ENCODE data around the gene COL4A3. TPM values are rescaled to one million over a fixed set of nuclear protein-coding genes. Genes with fewer than 3 reads are reported as not detected.

Gene COL4A3
- total and polyA plus RNA-seq, 4 experiments from 2014 or later: 0.03 TPM; not detected in 3

DNA sequence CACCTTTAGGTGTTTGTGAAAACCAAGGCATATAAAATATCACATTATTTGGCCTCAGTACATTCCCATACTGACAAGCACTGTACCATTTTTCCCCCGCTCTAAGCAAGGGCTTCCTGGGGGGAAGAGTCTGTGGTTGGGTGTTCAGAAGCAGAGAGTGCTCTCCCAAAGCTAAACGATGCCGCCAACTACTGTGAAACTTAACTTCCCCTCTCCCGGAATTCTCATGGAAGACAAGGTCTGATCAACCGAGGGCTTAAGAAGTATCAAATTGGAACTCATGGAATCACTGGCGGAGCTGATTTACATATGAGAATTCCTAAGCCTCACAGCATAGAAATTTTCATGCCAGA, 160.2 kb downstream of the COL4A3 start:
- intact Hi-C loops (cut with micrococcal nuclease): loop anchor here (2.0 kb wide), 1 partner anchor 138 kb away; no protein-coding TSS in a partner anchor
- Histone ChIP-seq H3K36me3 (ENCODE audit: insufficient read depth, low read length) (no peaks in the 10 kb centered on the region), H3K4me3 (ENCODE audit: low read length in 2 of 2) (peak overlapping the region; percentile 45 to 85), H3K27me3 (ENCODE audit: insufficient read depth, low read length) (no peaks in the 10 kb centered on the region), H3K27ac (ENCODE audit: low read depth, low read length) (peak overlapping the region; percentile 84), H3K9me3 (ENCODE audit: control insufficient read depth in 1 of 2, low read length in 2 of 2) (no peaks in the 10 kb centered on the region), H3K4me1 (ENCODE audit: insufficient read depth, low read length) (peaks cover 30% of the 10 kb centered on the region)
- peaks cover 0 to 3% (median 0%) of the 10 kb centered on the region in 8 donors for H3K9me3 Mint-ChIP-seq
- H3K36me3 Mint-ChIP-seq: peaks cover 7 to 16% of the 10 kb centered on the region in 2 donors
- H3K27me3 Mint-ChIP-seq: peaks cover 0 to under 1% of the 10 kb centered on the region in 2 donors
- CTCF ChIA-PET (ENCODE audit: partially characterized antibody): no interaction called here
- H3K27ac Mint-ChIP-seq: peak overlapping the region; percentile 83 to 95 (median 92)
- DNase-seq: no peak
- peaks cover 21 to 59% (median 36%) of the 10 kb centered on the region in 4 donors for H3K4me1 Mint-ChIP-seq
- POLR2A ChIA-PET (ENCODE audit: partially characterized antibody): interaction anchor here (1.7 to 2.1 kb wide), 2 partner anchors 11 to 25 kb away, joined by 6 to 7 read pairs; no protein-coding TSS in a partner anchor
- H3K4me3 Mint-ChIP-seq: peak overlapping the region; percentile 88 to 97 (median 96)

DNA sequence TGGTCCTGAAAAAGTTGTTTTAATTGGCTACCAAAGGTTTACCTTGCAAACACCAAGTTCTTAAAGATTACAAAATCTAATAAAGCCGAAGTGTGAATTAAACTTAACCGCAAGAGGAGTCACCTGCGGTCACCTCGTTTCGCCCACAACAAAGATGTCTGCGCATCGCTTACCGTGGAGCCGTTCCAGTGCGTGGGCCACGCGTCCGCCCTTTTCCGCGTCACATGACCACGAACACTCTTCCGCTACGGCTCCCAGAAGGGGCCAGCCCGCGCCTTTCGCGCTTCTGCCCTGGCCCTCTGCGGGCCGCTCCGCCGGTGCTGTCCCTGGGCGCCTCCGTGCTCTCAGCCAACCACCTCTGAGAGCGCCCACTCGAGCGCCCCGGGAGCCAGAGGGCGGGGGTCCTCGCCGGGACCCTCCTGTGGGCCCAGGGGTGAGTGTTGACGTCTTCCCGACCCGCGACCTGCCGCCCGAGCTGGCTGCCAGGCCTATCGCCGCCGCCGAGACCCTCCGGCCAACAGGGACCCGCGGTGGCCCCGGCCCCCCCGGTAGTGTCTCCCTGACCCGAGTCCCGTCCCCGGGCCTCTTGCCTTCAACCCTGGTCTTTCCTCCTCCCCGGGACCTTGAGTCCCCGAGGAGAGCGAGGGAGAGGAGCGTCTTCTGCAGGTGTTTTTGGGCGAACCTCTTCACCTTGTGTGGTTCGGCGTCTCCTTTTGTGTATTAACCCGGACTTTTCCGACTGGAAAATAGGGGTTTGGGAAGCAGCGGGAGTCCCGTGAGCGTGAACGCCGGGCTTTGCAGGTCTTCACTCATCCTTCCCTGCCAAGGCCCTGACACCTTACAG, 160.8 kb downstream of the COL4A3 start, which contains the start of gene MFF:
Gene MFF, plus strand, starts transcription at position 257 of the 844 bp plus-strand sequence. CDS start 5,415 bp downstream, outside the sequence.
- Mint-ChIP-seq H3K4me1 (peaks cover 21 to 59% (median 36%) of the 10 kb centered on the region in 4 donors), H3K36me3 (peaks cover 7 to 17% of the 10 kb centered on the region in 2 donors), H3K9me3 (peaks cover 0 to 3% (median 0%) of the 10 kb centered on the region in 8 donors), H3K4me3 (peak within 1 kb of the TSS; percentile 95 to 97 (median 96)), H3K27me3 (no peaks in the 10 kb centered on the region), H3K27ac (peak within 1 kb of the TSS; percentile 95 to 98 (median 96))
- DNase-seq: peak; percentile 92 to 96 (median 93)
- Histone ChIP-seq H3K4me3 (ENCODE audit: low read length in 2 of 2) (peak within 1 kb of the TSS; percentile 85 to 91), H3K27me3 (ENCODE audit: insufficient read depth, low read length) (no peaks in the 10 kb centered on the region), H3K27ac (ENCODE audit: low read depth, low read length) (peak within 1 kb of the TSS; percentile 84), H3K4me1 (ENCODE audit: insufficient read depth, low read length) (peaks cover 30% of the 10 kb centered on the region), H3K9me3 (ENCODE audit: control insufficient read depth in 1 of 2, low read length in 2 of 2) (no peaks in the 10 kb centered on the region), H3K36me3 (ENCODE audit: insufficient read depth, low read length) (no peaks in the 10 kb centered on the region)
- intact Hi-C loops (cut with micrococcal nuclease): loop anchor here (1.0 to 5.0 kb wide), 4 partner anchors 88 to 534 kb away; partner anchors contain the start of gene RHBDD1
- ChIA-PET CTCF (ENCODE audit: partially characterized antibody) (no interaction called here), POLR2A (ENCODE audit: partially characterized antibody) (interaction anchor here (1.7 to 2.1 kb wide), 2 partner anchors 11 to 24 kb away, joined by 6 to 7 read pairs; no protein-coding TSS in a partner anchor)

DNA sequence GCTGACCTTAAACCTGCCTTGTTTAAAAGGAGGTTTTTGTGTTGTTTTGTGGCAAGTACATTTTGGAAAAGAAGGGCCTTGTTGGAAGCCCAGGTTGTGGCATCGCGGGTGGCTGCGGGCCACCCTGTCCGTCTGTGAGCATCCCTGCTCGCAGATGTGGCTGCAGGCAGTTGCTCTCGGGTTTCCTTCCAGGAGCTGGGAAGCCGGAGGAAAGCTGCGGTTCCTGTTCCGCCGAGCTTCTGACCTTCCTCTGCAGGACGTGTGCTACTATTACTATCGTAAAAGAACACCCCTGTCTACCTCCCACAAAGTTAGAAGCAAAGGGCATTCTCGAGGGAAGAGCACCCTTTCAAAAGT, 161.4 kb downstream of the COL4A3 start:
- Mint-ChIP-seq H3K4me3 (peak overlapping the region; percentile 95 to 97 (median 96)), H3K4me1 (peaks cover 21 to 59% (median 37%) of the 10 kb centered on the region in 4 donors), H3K36me3 (peaks cover 10 to 23% of the 10 kb centered on the region in 2 donors), H3K9me3 (peaks cover 0 to 3% (median 0%) of the 10 kb centered on the region in 8 donors), H3K27me3 (no peaks in the 10 kb centered on the region), H3K27ac (peak overlapping the region; percentile 91 to 98 (median 96))
- Histone ChIP-seq H3K36me3 (ENCODE audit: insufficient read depth, low read length) (no peaks in the 10 kb centered on the region), H3K4me1 (ENCODE audit: insufficient read depth, low read length) (peaks cover 30% of the 10 kb centered on the region), H3K4me3 (ENCODE audit: low read length in 2 of 2) (peak overlapping the region; percentile 85 to 91), H3K27ac (ENCODE audit: low read depth, low read length) (peak overlapping the region; percentile 84), H3K9me3 (ENCODE audit: control insufficient read depth in 1 of 2, low read length in 2 of 2) (no peaks in the 10 kb centered on the region), H3K27me3 (ENCODE audit: insufficient read depth, low read length) (no peaks in the 10 kb centered on the region)
- intact Hi-C loops (cut with micrococcal nuclease): loop anchor here (1.0 to 5.0 kb wide), 4 partner anchors 89 to 535 kb away; partner anchors contain the start of gene RHBDD1
- ChIA-PET POLR2A (ENCODE audit: partially characterized antibody) (interaction anchor here (1.7 to 2.1 kb wide), 2 partner anchors 10 to 24 kb away, joined by 6 to 7 read pairs; no protein-coding TSS in a partner anchor), CTCF (ENCODE audit: partially characterized antibody) (no interaction called here)
- peak in 1 of 5 donors; percentile 40 for DNase-seq

DNA sequence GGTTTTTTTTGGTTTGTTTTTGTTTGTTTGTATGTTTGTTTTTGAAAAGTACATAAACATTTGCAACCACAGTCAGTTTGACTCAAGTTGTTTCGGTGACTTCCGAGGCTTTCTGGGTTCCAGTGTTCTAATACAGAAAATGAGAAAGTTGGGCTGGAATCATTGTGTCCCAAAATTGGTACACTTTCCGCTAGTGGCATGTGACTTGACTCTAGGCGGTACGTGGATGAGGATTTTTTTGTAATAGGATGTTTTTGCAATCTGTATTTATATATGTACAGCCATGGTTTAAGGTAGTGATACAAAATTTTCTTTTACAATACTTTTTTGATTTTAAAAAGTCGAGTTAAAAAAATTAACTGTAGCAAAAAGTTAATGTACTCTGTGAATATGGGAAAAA, 162.4 kb downstream of the COL4A3 start:
- intact Hi-C loops (cut with micrococcal nuclease): loop anchor here (5.0 kb wide), 1 partner anchor 89 kb away; no protein-coding TSS in a partner anchor
- no peaks in the 10 kb centered on the region for H3K36me3 ChIP-seq (ENCODE audit: insufficient read depth, low read length)
- Mint-ChIP-seq H3K9me3 (peaks cover 0 to 3% (median 0%) of the 10 kb centered on the region in 8 donors), H3K36me3 (peaks cover 10 to 32% of the 10 kb centered on the region in 2 donors), H3K4me1 (peaks cover 21 to 59% (median 37%) of the 10 kb centered on the region in 4 donors), H3K27me3 (no peaks in the 10 kb centered on the region), H3K4me3 (peak overlapping the region in 7 of 8 donors; percentile 27 to 96 (median 58)), H3K27ac (peak overlapping the region in 2 of 7 donors; percentile 31 to 95)
- ChIA-PET POLR2A (ENCODE audit: partially characterized antibody) (no interaction called here), CTCF (ENCODE audit: partially characterized antibody) (interaction anchor here (1.9 kb wide), 1 partner anchor 13 kb away, joined by 5 read pairs; no protein-coding TSS in a partner anchor)
- no peak overlapping the region for H3K27ac ChIP-seq (ENCODE audit: low read depth, low read length)
- no peak overlapping the region for H3K4me3 ChIP-seq (ENCODE audit: low read length in 2 of 2)
- H3K27me3 ChIP-seq (ENCODE audit: insufficient read depth, low read length): no peaks in the 10 kb centered on the region
- no peak for DNase-seq
- H3K9me3 ChIP-seq (ENCODE audit: control insufficient read depth in 1 of 2, low read length in 2 of 2): no peaks in the 10 kb centered on the region
- H3K4me1 ChIP-seq (ENCODE audit: insufficient read depth, low read length): peaks cover 30% of the 10 kb centered on the region

DNA sequence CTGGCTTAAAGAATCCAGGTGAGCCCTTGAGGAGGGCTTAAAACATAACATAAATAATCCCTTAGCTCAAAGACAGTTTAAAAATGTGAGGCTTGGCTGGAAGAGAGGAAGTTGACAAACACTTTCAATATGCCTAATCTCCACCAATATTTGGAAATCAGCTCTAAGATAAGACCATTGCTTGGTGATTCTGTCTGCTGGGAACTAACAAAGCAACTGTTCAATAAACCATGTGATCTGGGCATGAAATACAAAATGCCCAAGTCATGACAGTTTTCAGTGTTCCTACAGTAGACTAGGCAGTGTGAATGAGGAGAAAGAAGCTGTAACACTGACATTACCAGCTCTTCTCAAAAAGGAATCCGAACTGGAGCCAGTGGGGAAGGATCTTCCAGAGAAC, 171.3 kb downstream of the COL4A3 start:
- no peaks in the 10 kb centered on the region for H3K27me3 ChIP-seq (ENCODE audit: insufficient read depth, low read length)
- no peak for DNase-seq
- peaks cover 62 to 70% of the 10 kb centered on the region in 2 donors for H3K36me3 Mint-ChIP-seq
- intact Hi-C loops (cut with micrococcal nuclease): no loop called here
- H3K27ac Mint-ChIP-seq: no peak overlapping the region
- H3K9me3 Mint-ChIP-seq: no peaks in the 10 kb centered on the region
- no peak overlapping the region for H3K4me3 Mint-ChIP-seq
- H3K4me3 ChIP-seq (ENCODE audit: low read length in 2 of 2): no peak overlapping the region
- H3K9me3 ChIP-seq (ENCODE audit: control insufficient read depth in 1 of 2, low read length in 2 of 2): no peaks in the 10 kb centered on the region
- H3K4me1 ChIP-seq (ENCODE audit: insufficient read depth, low read length): no peaks in the 10 kb centered on the region
- H3K36me3 ChIP-seq (ENCODE audit: insufficient read depth, low read length): peaks cover 23% of the 10 kb centered on the region
- no peaks in the 10 kb centered on the region for H3K27me3 Mint-ChIP-seq
- peaks cover 0 to 5% (median 0%) of the 10 kb centered on the region in 4 donors for H3K4me1 Mint-ChIP-seq
- ChIA-PET CTCF (ENCODE audit: partially characterized antibody) (no interaction called here), POLR2A (ENCODE audit: partially characterized antibody) (interaction anchor here (1.4 kb wide), 1 partner anchor 11 kb away, joined by 6 read pairs; the partner anchor contains the start of gene MFF)
- H3K27ac ChIP-seq (ENCODE audit: low read depth, low read length): no peak overlapping the region

DNA sequence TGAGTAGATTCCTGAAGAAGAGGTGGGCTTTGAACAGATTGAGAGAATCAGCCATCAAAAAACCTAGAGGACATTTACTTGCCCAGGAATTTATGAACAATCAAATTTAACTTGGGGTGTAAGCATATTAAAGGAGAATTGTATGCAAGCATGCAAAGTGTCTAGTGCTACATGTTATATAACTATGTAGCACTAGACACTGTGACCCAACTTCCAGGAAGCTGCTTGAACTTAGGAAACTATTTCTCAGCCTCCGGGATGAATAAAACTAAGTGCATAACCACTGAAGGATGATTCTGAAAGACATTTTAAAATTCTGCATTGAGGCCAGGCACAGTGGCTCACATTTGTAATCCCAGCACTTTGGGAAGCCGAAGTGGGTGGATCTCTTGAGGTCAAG, 173.0 kb downstream of the COL4A3 start:
- H3K27ac Mint-ChIP-seq: no peak overlapping the region
- H3K4me1 ChIP-seq (ENCODE audit: insufficient read depth, low read length): no peaks in the 10 kb centered on the region
- DNase-seq: no peak
- peaks cover 0 to 3% (median 0%) of the 10 kb centered on the region in 4 donors for H3K4me1 Mint-ChIP-seq
- intact Hi-C loops (cut with micrococcal nuclease): no loop called here
- H3K9me3 ChIP-seq (ENCODE audit: control insufficient read depth in 1 of 2, low read length in 2 of 2): no peaks in the 10 kb centered on the region
- no peaks in the 10 kb centered on the region for H3K9me3 Mint-ChIP-seq
- POLR2A ChIA-PET (ENCODE audit: partially characterized antibody): no interaction called here
- H3K27me3 ChIP-seq (ENCODE audit: insufficient read depth, low read length): no peaks in the 10 kb centered on the region
- H3K4me3 Mint-ChIP-seq: no peak overlapping the region
- H3K4me3 ChIP-seq (ENCODE audit: low read length in 2 of 2): no peak overlapping the region
- H3K36me3 ChIP-seq (ENCODE audit: insufficient read depth, low read length): peaks cover 23% of the 10 kb centered on the region
- H3K36me3 Mint-ChIP-seq: peaks cover 59 to 68% of the 10 kb centered on the region in 2 donors
- H3K27me3 Mint-ChIP-seq: no peaks in the 10 kb centered on the region
- no peak overlapping the region for H3K27ac ChIP-seq (ENCODE audit: low read depth, low read length)
- CTCF ChIA-PET (ENCODE audit: partially characterized antibody): no interaction called here

DNA sequence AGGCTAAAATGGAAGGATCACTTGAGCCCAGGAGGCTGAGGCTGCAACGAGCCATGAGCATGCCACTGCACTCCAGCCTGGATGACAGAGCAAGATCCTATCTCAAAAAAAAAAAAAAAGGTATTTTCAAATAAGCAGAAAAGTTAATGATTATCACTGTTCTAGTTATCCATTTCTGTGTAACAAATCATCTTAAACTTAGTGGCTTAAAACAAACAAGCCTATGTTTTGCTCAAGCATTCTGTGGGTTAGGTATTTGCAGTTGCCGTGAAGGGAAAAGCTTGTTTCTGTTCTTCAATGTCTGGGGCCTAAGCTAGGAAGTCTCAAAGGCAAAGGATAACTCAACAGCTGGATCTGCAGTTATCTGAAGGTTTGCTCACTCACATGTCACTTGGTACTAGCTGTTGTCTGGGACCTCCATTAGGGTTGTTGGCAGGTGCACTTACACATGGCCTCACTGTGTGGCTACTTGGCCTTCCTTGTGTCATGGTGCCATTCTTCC, 174.7 kb downstream of the COL4A3 start:
- H3K4me3 Mint-ChIP-seq: no peak overlapping the region
- no peaks in the 10 kb centered on the region for H3K27me3 Mint-ChIP-seq
- ChIA-PET POLR2A (ENCODE audit: partially characterized antibody) (no interaction called here), CTCF (ENCODE audit: partially characterized antibody) (interaction anchor here (1.8 kb wide), 1 partner anchor 11 kb away, joined by 5 read pairs; no protein-coding TSS in a partner anchor)
- peak overlapping the region in 1 of 7 donors; percentile 1 for H3K27ac Mint-ChIP-seq
- Histone ChIP-seq H3K9me3 (ENCODE audit: control insufficient read depth in 1 of 2, low read length in 2 of 2) (no peaks in the 10 kb centered on the region), H3K27me3 (ENCODE audit: insufficient read depth, low read length) (no peaks in the 10 kb centered on the region), H3K36me3 (ENCODE audit: insufficient read depth, low read length) (peaks cover 12% of the 10 kb centered on the region), H3K4me3 (ENCODE audit: low read length in 2 of 2) (no peak overlapping the region), H3K27ac (ENCODE audit: low read depth, low read length) (no peak overlapping the region), H3K4me1 (ENCODE audit: insufficient read depth, low read length) (no peaks in the 10 kb centered on the region)
- DNase-seq: no peak
- intact Hi-C loops (cut with micrococcal nuclease): no loop called here
- peaks cover 0 to 3% (median 0%) of the 10 kb centered on the region in 4 donors for H3K4me1 Mint-ChIP-seq
- H3K9me3 Mint-ChIP-seq: no peaks in the 10 kb centered on the region
- H3K36me3 Mint-ChIP-seq: peaks cover 49 to 59% of the 10 kb centered on the region in 2 donors
